Subcutaneous abdominal adipose tissue (tissue), 5 donors: ENCODE measurements around the gene OR4D6.

Experiments used
- H3K27ac ChIP-seq: one replicate; pipeline ENCODE4 v1.7.0; 2013; ENCODE audit warnings: low read depth, mild to moderate bottlenecking, inconsistent platforms, low read length, moderate library complexity
- H3K27me3 ChIP-seq, 5 donors: one replicate each; pipeline ENCODE4 v1.7.0; 2013; ENCODE audit warnings: low read length in 5 of 5, inconsistent platforms in 1 of 5; ENCODE audit not compliant: control insufficient read depth in 5 of 5, insufficient read depth in 4 of 5
- H3K36me3 ChIP-seq, 5 donors: one replicate each; pipeline ENCODE4 v1.7.0; 2013; ENCODE audit warnings: low read length in 5 of 5; ENCODE audit not compliant: control insufficient read depth in 5 of 5, insufficient read depth in 5 of 5
- H3K4me1 ChIP-seq, 5 donors: one replicate each; pipeline ENCODE4 v1.7.0; 2013; ENCODE audit warnings: low read length in 5 of 5, mild to moderate bottlenecking in 3 of 5, moderate library complexity in 1 of 5; ENCODE audit not compliant: control insufficient read depth in 5 of 5, insufficient read depth in 5 of 5
- H3K4me3 ChIP-seq, 5 donors: one replicate each; pipeline ENCODE4 v1.7.0; 2013; ENCODE audit warnings: low read length in 5 of 5, low read depth in 1 of 5
- H3K9ac ChIP-seq, 5 donors: one replicate each; pipeline ENCODE4 v1.7.0; 2013; ENCODE audit warnings: low read length in 5 of 5, mild to moderate bottlenecking in 4 of 5, moderate library complexity in 3 of 5
- H3K9me3 ChIP-seq, 5 donors: one replicate each; pipeline ENCODE4 v1.7.0; 2013; ENCODE audit warnings: low read length in 5 of 5; ENCODE audit not compliant: control insufficient read depth in 5 of 5
- donor health status: healthy.
- donor health status: healthy.
- donor health status: healthy.
- donor health status: healthy.
- donor health status: healthy.

Gene OR4D6

GRCh38 chr11:59480359-59480758, 23.6 kb downstream of the OR4D6 start:
- Histone ChIP-seq H3K27me3 (no peaks in the 10 kb centered on the region), H3K36me3 (no peaks in the 10 kb centered on the region), H3K9ac (no peak overlapping the region), H3K4me1 (peaks cover 0 to 4% (median 0%) of the 10 kb centered on the region in 5 donors), H3K4me3 (no peak overlapping the region), H3K27ac (no peak overlapping the region), H3K9me3 (no peaks in the 10 kb centered on the region)

DNA sequence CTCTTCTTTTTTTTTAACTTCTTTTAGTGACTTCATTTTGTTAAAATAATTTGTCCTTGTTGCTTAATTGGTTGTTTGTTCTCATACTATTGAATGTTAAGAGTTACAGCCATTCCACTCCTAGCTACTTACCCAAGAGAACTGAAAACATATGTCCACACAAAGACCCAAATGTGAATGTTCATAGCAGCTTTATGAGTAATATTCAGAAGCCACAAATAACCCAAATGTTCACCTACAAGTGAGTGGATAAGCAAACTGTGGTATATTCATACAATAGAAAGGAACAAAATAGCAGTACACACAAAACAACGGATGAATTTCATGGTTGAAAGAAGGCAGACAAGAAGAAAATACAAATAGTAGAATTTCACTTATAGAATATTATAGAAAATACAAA, 45.2 kb downstream of the OR4D6 start:
- no peak overlapping the region for H3K4me3 ChIP-seq
- no peaks in the 10 kb centered on the region for H3K9me3 ChIP-seq
- no peaks in the 10 kb centered on the region for H3K36me3 ChIP-seq
- H3K9ac ChIP-seq = no peak overlapping the region
- H3K4me1 ChIP-seq = no peaks in the 10 kb centered on the region
- no peak overlapping the region for H3K27ac ChIP-seq
- no peaks in the 10 kb centered on the region for H3K27me3 ChIP-seq

DNA sequence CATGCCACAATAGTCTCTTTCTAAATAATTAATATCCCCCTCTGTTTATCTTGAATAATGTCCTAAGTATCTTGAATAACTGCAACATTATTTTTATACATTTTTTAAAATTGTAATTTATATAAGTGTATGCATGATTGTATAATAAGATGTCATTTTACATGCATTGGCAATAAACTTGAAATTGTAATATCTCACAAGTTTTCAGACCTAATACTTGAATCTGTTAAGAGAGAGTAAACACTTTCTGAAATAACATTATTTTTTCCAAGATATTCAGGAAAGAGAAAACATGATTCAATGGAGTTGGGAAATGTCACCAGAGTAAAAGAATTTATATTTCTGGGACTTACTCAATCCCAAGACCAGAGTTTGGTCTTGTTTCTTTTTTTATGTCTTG, 46.5 kb downstream of the OR4D6 start, which contains the start of gene OR4D11:
TSS of gene OR4D11 (plus strand) at position 301 of the 400 bp plus-strand sequence. CDS start at position 301, 0 bp downstream.
- H3K4me1 ChIP-seq = no peaks in the 10 kb centered on the region
- H3K9ac ChIP-seq = no peak within 1 kb of the TSS
- no peaks in the 10 kb centered on the region for H3K36me3 ChIP-seq
- no peak within 1 kb of the TSS for H3K4me3 ChIP-seq
- H3K27me3 ChIP-seq = no peaks in the 10 kb centered on the region
- no peak within 1 kb of the TSS for H3K27ac ChIP-seq
- no peaks in the 10 kb centered on the region for H3K9me3 ChIP-seq
